Measurements from ENCODE around the gene CDK6.
A peak's percentile ranks its signal among the peaks of the same experiment; 100 is the strongest.

The CDK6 gene

GRCh38 chr7:92644406-92645113 is 191.8 kb downstream of the CDK6 start:
- DNase-seq (ENCODE audit: low read depth): no peak

- DNase-seq (ENCODE audit: low read depth): no peak
Observed at GRCh38 chr7:92643821-92644220, 192.6 kb downstream of the CDK6 start.

- peak; percentile 63 for DNase-seq (ENCODE audit: low read depth)
Observed at GRCh38 chr7:92641921-92642511, 194.4 kb downstream of the CDK6 start.

- DNase-seq (ENCODE audit: low read depth): no peak
Observed at GRCh38 chr7:92639966-92640365, 196.4 kb downstream of the CDK6 start.

DNA sequence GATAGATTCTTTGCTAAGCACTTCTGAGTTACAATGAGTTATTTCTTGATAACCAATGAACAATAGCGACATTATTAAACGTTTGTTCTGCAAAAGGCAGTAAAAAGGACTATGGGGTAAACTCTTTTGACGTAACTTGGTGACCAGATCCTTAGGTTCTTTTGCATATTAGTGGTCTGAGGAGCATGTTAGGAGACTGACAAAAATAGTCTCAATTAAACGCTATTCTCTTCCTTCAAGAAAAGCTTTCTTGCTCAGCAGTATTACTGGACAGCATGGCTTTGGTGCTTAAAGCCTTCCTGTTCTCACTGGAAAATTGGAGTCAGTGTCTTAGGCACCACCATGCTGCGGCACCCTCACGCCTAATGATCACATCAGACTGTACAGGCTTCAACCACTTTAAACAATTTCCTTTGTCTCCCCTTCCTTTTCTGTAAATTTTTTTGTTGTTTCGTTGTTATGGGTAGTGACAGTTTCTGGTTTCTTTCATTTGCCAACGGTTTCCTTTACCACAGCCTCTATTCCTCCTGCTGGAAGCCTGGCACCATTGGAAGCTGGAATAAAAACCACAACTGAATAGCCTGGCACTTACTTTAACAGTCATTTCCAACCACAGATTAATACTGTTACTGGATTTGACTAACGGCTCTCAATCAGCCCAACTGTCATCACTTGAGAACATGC is 197.0 kb downstream of the CDK6 start:
- no peak for DNase-seq (ENCODE audit: low read depth)

DNA sequence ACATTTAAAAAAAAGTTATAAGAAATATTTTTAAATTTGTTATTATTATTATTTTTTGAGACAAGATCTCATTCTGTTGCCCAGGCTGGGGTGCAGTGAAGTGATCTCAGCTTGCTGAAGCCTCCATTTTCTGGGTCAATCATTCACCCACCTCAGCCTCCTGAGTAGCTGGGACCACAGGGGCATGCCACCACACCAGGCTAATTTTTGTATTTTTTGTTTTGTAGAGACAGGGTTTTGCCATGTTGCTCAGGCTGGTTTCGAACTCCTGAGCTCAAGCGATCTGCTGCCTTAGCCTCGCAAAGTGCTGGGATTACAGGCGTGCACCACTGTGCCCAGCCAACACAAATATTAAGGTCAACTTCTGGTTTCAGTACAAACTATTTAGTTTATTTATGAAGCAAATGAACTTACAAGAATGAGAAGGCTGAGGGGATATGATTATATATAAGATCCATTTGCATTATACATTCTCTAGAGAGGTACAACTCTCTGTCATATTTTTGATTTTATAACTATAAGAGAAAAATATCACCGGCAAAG is 200.3 kb downstream of the CDK6 start:
- DNase-seq (ENCODE audit: low read depth): no peak

DNA sequence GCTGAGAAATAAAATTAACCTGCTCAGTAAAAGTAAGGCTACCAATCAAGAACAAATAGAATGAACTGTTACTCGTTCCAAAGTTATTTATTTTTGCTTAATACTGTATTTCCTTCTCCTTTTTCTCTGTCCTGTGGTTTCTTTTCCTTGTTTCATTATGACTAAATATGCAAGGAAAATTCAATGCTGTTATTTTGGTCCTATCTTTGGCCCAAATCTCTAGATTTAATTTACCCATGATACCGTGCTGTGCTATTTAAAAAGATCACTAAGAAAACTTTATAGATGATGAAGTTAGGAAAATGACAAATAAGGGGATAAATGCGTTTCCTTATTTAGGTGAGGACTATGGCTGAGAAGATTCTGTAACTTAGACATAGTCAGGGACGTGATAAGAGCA is 200.8 kb downstream of the CDK6 start:
- no peak for DNase-seq (ENCODE audit: low read depth)

GRCh38 chr7:92634924-92635519 is 201.4 kb downstream of the CDK6 start:
- DNase-seq (ENCODE audit: low read depth): peak; percentile 73

DNA sequence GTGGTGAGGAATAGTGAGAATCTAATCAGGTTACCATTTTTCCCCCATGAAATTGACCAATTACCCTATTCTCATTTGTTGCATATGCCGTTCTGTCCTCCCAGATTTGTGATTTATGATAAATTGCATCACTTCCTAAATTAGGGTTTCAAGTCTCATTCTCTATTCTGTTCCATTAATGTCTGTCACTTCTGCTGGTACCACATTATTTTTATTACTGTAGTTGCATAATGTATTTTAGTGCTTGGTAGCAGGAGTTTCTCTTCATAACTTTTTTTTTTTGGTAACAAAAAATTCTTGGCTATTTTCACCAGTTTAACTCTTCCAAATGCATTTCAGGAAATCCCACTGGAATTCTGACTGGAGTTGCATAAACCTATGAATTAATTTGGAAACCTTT is 202.2 kb downstream of the CDK6 start:
- DNase-seq (ENCODE audit: low read depth): no peak

- peak; percentile 78 for DNase-seq (ENCODE audit: low read depth)
Observed at GRCh38 chr7:92633211-92633906, 203.0 kb downstream of the CDK6 start.

DNA sequence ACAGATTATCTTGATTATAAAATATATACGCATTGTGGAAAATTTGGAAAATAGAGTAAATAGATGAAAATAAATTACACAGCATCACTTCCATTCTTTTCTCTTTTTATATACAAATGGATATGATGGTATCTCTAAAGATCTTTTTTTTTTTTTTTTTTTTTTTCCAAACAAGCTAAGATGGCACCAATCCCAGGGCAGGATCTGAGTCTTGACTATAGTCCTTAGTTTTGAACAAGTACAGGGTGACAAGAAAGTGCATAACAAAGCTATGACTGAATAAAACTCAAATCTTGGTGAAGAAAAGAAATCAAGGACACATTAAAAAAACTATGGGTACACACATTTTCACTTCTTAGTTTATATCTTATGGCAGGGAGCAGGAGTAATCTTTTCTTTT is 203.6 kb downstream of the CDK6 start:
- no peak for DNase-seq (ENCODE audit: low read depth)

- no peak for DNase-seq (ENCODE audit: low read depth)
Observed at GRCh38 chr7:92631850-92632487, 204.4 kb downstream of the CDK6 start.

GRCh38 chr7:92631067-92631849 is 205.1 kb downstream of the CDK6 start:
- no peak for DNase-seq (ENCODE audit: low read depth)

GRCh38 chr7:92629779-92630178 is 206.6 kb downstream of the CDK6 start:
- DNase-seq (ENCODE audit: low read depth): no peak

DNA sequence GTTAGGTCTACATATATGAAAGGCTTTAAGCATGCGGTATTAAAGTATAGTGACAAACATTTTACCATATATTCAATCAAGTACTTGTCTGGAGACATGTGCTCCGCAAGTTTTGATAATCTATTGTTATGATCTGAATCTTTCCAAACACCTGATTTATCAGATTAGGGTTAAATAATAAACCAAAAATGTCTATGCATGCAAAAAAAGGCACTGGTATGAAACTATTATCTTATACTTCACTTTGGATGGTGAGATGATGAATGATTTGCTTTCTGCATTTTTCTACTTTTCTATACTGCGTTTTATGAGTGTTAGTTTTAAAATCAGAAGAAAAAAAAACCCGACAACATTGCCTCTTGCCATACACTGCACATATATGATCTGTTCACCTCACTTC is 208.4 kb downstream of the CDK6 start:
- DNase-seq (ENCODE audit: low read depth): no peak

DNA sequence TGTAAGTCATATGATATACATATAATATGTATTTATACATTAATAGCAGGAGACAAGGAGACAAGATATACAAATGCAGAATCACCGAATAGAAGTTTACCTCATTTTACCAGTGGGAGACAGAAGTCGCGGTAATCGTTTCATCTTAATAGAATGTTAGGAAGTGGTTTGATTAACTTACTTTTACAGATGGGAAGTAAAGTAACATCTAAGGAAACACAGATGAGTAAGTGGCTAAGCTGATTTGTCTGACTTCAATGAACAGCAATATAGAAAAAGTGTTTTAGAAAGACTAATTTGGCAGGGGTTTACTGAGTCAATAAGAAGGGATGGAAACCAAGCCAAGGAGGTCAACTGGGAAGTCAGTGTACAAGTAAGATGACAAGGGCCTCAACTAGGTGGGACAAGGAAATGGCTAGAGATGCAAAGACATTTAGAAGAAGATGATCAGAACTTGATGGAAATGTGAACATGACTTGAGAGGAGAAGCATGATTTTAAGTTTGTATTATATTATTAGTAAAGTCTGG is 210.0 kb downstream of the CDK6 start:
- DNase-seq (ENCODE audit: low read depth): no peak

DNA sequence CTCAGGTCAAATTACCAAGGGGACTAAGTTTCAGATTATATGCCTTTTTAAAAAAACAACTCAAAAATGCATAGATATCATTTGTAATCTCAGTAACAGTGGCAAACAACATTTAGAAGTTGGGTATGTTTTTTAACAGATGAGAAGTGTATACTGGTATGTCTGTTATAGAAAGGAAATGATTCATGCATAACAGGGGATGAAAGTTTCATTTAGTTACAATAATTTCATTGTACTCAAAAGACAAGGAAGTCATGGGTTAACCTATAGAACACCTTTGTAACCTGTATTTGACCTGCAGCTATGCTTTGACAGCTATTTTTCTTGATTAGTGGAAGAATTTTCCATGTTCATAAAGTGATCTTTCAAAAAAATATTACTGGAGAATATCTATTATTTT is 210.8 kb downstream of the CDK6 start:
- no peak for DNase-seq (ENCODE audit: low read depth)

GRCh38 chr7:92624298-92624996 is 211.9 kb downstream of the CDK6 start:
- no peak for DNase-seq (ENCODE audit: low read depth)

GRCh38 chr7:92623544-92623943 is 212.8 kb downstream of the CDK6 start:
- no peak for DNase-seq (ENCODE audit: low read depth)

- DNase-seq (ENCODE audit: low read depth): no peak
Observed at GRCh38 chr7:92622685-92623084, 213.7 kb downstream of the CDK6 start.
